ENCODE data around the gene COL8A1.

GRCh38 chr3:99699841-99700240, 61.4 kb downstream of the COL8A1 start:
- TF ChIP-seq POLR2AphosphoS5 (IDR thresholded peaks at IDR 0.05) = no peak
- TF ChIP-seq CTCF (IDR thresholded peaks at IDR 0.05) = no peak
- TF ChIP-seq POLR2A (IDR thresholded peaks at IDR 0.05; ENCODE audit: low read depth) = no peak
- no peak for TF ChIP-seq EP300 (IDR thresholded peaks at IDR 0.05)

Measured in esophagus muscularis mucosa (tissue), 4 donors.